ENCODE data around the gene KREMEN2.

The KREMEN2 gene

GRCh38 chr16:2933701-2934100 is 30.4 kb upstream of the KREMEN2 start:
- H3F3A ChIP-seq (ENCODE audit: insufficient read depth): no peaks in the 10 kb centered on the region
- H3K4me2 ChIP-seq (ENCODE audit: low read depth, low read length, poor library complexity, severe bottlenecking): no peak overlapping the region
- H3K27ac ChIP-seq (ENCODE audit: low read depth, low read length): no peak overlapping the region
- H2AFZ ChIP-seq (ENCODE audit: low read depth, low read length, severe bottlenecking): no peak overlapping the region
- no peaks in the 10 kb centered on the region for H3K36me3 ChIP-seq (ENCODE audit: low read length)
- TF ChIP-seq EZH2phosphoT487 (conservative IDR thresholded peaks at IDR 0.05; ENCODE audit: low read length) (no peak), CTCF (IDR thresholded peaks at IDR 0.05; ENCODE audit: insufficient read depth, low read length, poor library complexity, severe bottlenecking) (no peak)
- no peaks in the 10 kb centered on the region for H4K20me1 ChIP-seq (ENCODE audit: low read depth, low read length)
- no peaks in the 10 kb centered on the region for H3K79me2 ChIP-seq (ENCODE audit: insufficient read depth, low read length)
- no peaks in the 10 kb centered on the region for H3K9me2 ChIP-seq (replicated peaks; ENCODE audit: insufficient read depth, low read length)
- no peaks in the 10 kb centered on the region for H3K27me3 ChIP-seq (ENCODE audit: low read length)
- H3K4me3 ChIP-seq (ENCODE audit: insufficient read depth, low read length, poor library complexity, severe bottlenecking): no peak overlapping the region
- no peaks in the 10 kb centered on the region for H3K9me3 ChIP-seq (ENCODE audit: insufficient read depth, low read length)
- no peak overlapping the region for H3K9ac ChIP-seq (ENCODE audit: low read length)

- Histone ChIP-seq H3F3A (ENCODE audit: insufficient read depth) (no peaks in the 10 kb centered on the region), H3K27me3 (ENCODE audit: low read length) (no peaks in the 10 kb centered on the region), H3K9me2 (replicated peaks; ENCODE audit: insufficient read depth, low read length) (no peaks in the 10 kb centered on the region), H3K9me3 (ENCODE audit: insufficient read depth, low read length) (no peaks in the 10 kb centered on the region), H3K4me3 (ENCODE audit: insufficient read depth, low read length, poor library complexity, severe bottlenecking) (no peak overlapping the region), H3K36me3 (ENCODE audit: low read length) (no peaks in the 10 kb centered on the region), H3K27ac (ENCODE audit: low read depth, low read length) (no peak overlapping the region), H2AFZ (ENCODE audit: low read depth, low read length, severe bottlenecking) (no peak overlapping the region), H4K20me1 (ENCODE audit: low read depth, low read length) (no peaks in the 10 kb centered on the region), H3K4me2 (ENCODE audit: low read depth, low read length, poor library complexity, severe bottlenecking) (no peak overlapping the region), H3K9ac (ENCODE audit: low read length) (no peak overlapping the region), H3K79me2 (ENCODE audit: insufficient read depth, low read length) (no peaks in the 10 kb centered on the region)
- no peak for TF ChIP-seq CTCF (IDR thresholded peaks at IDR 0.05; ENCODE audit: insufficient read depth, low read length, poor library complexity, severe bottlenecking)
- no peak for TF ChIP-seq EZH2phosphoT487 (conservative IDR thresholded peaks at IDR 0.05; ENCODE audit: low read length)
Measured at GRCh38 chr16:2934450-2934849, 29.6 kb upstream of the KREMEN2 start.

- no peaks in the 10 kb centered on the region for H3K9me2 ChIP-seq (replicated peaks; ENCODE audit: insufficient read depth, low read length)
- H3K9ac ChIP-seq (ENCODE audit: low read length): no peak overlapping the region
- H3K4me2 ChIP-seq (ENCODE audit: low read depth, low read length, poor library complexity, severe bottlenecking): no peak overlapping the region
- no peak overlapping the region for H3K27ac ChIP-seq (ENCODE audit: low read depth, low read length)
- no peak overlapping the region for H3K4me3 ChIP-seq (ENCODE audit: insufficient read depth, low read length, poor library complexity, severe bottlenecking)
- no peaks in the 10 kb centered on the region for H3K79me2 ChIP-seq (ENCODE audit: insufficient read depth, low read length)
- no peaks in the 10 kb centered on the region for H3K27me3 ChIP-seq (ENCODE audit: low read length)
- H2AFZ ChIP-seq (ENCODE audit: low read depth, low read length, severe bottlenecking): no peak overlapping the region
- no peaks in the 10 kb centered on the region for H3K36me3 ChIP-seq (ENCODE audit: low read length)
- TF ChIP-seq CTCF (IDR thresholded peaks at IDR 0.05; ENCODE audit: insufficient read depth, low read length, poor library complexity, severe bottlenecking): no peak
- TF ChIP-seq EZH2phosphoT487 (conservative IDR thresholded peaks at IDR 0.05; ENCODE audit: low read length): no peak
- no peaks in the 10 kb centered on the region for H3K9me3 ChIP-seq (ENCODE audit: insufficient read depth, low read length)
- H3F3A ChIP-seq (ENCODE audit: insufficient read depth): no peaks in the 10 kb centered on the region
- no peaks in the 10 kb centered on the region for H4K20me1 ChIP-seq (ENCODE audit: low read depth, low read length)
Measured at GRCh38 chr16:2936436-2937011, 27.6 kb upstream of the KREMEN2 start.
